Esophagus muscularis mucosa (tissue), 4 donors: ENCODE results near the gene DNAH17.

ENCODE experiments used
- CTCF ChIP-seq, 3 experiments: fragments of 200-600 bp in 2 of 3; fragments of 450-650 bp in 1 of 3; sonication (generic) in 2 of 3; IDR thresholded peaks; one replicate each; pipeline ENCODE4 v1.5.1; 2017 to 2019; ENCODE audit warnings: antibody characterized with exemption in 3 of 3, mild to moderate bottlenecking in 2 of 3, moderate library complexity in 1 of 3
- EP300 ChIP-seq: sonication (generic); formaldehyde crosslinking; IDR thresholded peaks from one replicate; pipeline ENCODE4 v1.6.1; 2017; ENCODE audit warnings: antibody characterized with exemption
- POLR2A ChIP-seq: fragments of 450-650 bp; IDR thresholded peaks from one replicate; pipeline ENCODE4 v1.6.1; 2017; ENCODE audit warnings: antibody characterized with exemption, moderate library complexity, mild to moderate bottlenecking, low read depth
- POLR2AphosphoS5 ChIP-seq, 2 donors: sonication (generic); formaldehyde crosslinking; IDR thresholded peaks; one replicate each; pipeline ENCODE4 v1.6.1; 2017; ENCODE audit warnings: antibody characterized with exemption in 2 of 2

- TF ChIP-seq POLR2A = no peak
- TF ChIP-seq CTCF (IDR thresholded peaks at IDR 0.05) = no peak
- TF ChIP-seq EP300 = no peak
- TF ChIP-seq POLR2AphosphoS5 (IDR thresholded peaks at IDR 0.05) = no peak
Observed at GRCh38 chr17:78376161-78376560, 201.0 kb downstream of the DNAH17 start.
